Peyer's patch (tissue), 4 donors: ENCODE measurements around the gene RTN4RL1. TPM values are rescaled to one million over a fixed set of nuclear protein-coding genes. Genes with fewer than 3 reads are reported as not detected.

Source experiments
- DNase-seq, 3 donors: peaks; one replicate each; pipeline ENCODE4 v3.0.0-alpha.2; 2017 to 2019
- H3K27ac ChIP-seq, 4 donors: fragments of 200-600 bp; sonication (generic); one replicate each; pipeline ENCODE4 v1.5.1; 2016 to 2019
- H3K27me3 ChIP-seq, 2 donors: fragments of 200-600 bp; sonication (generic); one replicate each; pipeline ENCODE4 v1.5.1; 2019
- H3K36me3 ChIP-seq, 3 donors: fragments of 200-600 bp; sonication (generic); one replicate each; pipeline ENCODE4 v1.5.1; 2016 to 2019
- H3K4me1 ChIP-seq, 4 donors: fragments of 200-600 bp; sonication (generic); one replicate each; pipeline ENCODE4 v1.5.1; 2016 to 2019
- H3K4me3 ChIP-seq, 4 donors: fragments of 200-600 bp; sonication (generic); 1 replicate in 3 of 4; 2 replicates in 1 of 4; pipeline ENCODE4 v1.5.1; 2016 to 2019; ENCODE audit warnings: mild to moderate bottlenecking in 1 of 4
- H3K9me3 ChIP-seq, 4 donors: fragments of 200-600 bp; sonication (generic); one replicate each; pipeline ENCODE4 v1.5.1; 2016 to 2019; ENCODE audit warnings: mild to moderate bottlenecking in 1 of 4
- POLR2A ChIP-seq, 2 donors: fragments of 450-650 bp; IDR thresholded peaks; one replicate each; pipeline ENCODE4 v1.5.1; 2017; ENCODE audit warnings: antibody characterized with exemption in 2 of 2, mild to moderate bottlenecking in 2 of 2, moderate library complexity in 2 of 2
- total RNA-seq, 4 donors: library from RNA; depleted of rRNA; stranded (reverse); fragments of >200 nt; gene quantifications; one replicate each; pipeline ENCODE4 v1.1.0, GENCODE V29; 2016
- TF ChIP-seq, protein P1 (sequence below), 6 experiments: fragments of 450-650 bp in 4 of 6; fragments of 200-600 bp in 2 of 6; sonication (generic) in 1 of 6; IDR thresholded peaks; one replicate each; pipeline ENCODE4 v1.5.1; 2017 to 2019; ENCODE audit warnings: antibody characterized with exemption in 6 of 6, mild to moderate bottlenecking in 3 of 6, moderate library complexity in 1 of 6

The RTN4RL1 gene
- total RNA-seq, 4 donors from 2014 or later: not detected

DNA sequence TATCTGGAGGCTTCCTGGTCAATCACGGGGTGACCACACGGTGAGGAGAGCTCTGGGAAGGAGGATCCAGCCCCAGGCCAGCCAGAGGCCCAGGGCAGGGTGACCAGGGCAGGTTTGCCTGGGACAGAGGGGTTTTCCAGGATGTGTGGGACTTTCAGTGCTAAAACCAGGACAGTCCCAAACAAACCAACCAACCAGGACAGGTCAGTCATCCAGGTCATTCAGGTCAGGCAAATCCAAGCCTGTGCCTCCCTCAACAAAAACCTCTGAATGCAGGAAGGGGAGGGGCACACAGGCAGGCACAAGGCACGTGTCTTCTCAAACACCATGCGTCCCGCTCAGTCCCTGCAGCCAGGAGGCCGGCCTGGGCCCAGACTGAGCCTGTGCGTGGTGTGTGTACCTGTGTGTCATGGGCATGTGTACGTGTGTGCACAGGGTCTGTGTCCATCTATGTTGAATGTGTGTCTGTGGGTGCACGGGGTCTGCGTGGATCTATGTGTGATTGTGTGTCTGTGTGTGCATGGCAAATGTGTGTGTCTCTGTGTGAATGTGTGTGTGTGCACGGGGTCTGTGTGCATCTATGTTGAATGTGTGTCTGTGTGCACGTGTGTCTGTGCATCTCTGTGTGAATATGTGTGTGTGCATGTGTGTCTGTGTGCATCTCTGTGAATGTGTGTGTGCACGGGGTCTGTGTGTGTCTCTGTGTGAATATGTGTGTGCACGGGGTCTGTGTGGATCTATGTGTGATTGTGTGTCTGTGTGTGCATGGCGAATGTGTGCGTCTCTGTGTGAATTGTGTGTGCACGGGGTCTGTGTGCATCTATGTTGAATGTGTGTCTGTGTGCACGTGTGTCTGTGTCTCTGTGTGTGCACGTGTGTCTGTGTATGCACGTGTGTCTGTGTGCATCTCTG lies 78.9 kb downstream of the RTN4RL1 start:
- Histone ChIP-seq H3K27ac (no peak overlapping the region), H3K4me1 (no peaks in the 10 kb centered on the region), H3K36me3 (no peaks in the 10 kb centered on the region), H3K4me3 (no peak overlapping the region), H3K27me3 (no peaks in the 10 kb centered on the region), H3K9me3 (no peaks in the 10 kb centered on the region)
- DNase-seq: peak in 1 of 3 donors; percentile 26
- TF ChIP-seq POLR2A (IDR thresholded peaks at IDR 0.05): no peak
- TF ChIP-seq, protein P1, sequence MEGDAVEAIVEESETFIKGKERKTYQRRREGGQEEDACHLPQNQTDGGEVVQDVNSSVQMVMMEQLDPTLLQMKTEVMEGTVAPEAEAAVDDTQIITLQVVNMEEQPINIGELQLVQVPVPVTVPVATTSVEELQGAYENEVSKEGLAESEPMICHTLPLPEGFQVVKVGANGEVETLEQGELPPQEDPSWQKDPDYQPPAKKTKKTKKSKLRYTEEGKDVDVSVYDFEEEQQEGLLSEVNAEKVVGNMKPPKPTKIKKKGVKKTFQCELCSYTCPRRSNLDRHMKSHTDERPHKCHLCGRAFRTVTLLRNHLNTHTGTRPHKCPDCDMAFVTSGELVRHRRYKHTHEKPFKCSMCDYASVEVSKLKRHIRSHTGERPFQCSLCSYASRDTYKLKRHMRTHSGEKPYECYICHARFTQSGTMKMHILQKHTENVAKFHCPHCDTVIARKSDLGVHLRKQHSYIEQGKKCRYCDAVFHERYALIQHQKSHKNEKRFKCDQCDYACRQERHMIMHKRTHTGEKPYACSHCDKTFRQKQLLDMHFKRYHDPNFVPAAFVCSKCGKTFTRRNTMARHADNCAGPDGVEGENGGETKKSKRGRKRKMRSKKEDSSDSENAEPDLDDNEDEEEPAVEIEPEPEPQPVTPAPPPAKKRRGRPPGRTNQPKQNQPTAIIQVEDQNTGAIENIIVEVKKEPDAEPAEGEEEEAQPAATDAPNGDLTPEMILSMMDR (IDR thresholded peaks at IDR 0.05): no peak

DNA sequence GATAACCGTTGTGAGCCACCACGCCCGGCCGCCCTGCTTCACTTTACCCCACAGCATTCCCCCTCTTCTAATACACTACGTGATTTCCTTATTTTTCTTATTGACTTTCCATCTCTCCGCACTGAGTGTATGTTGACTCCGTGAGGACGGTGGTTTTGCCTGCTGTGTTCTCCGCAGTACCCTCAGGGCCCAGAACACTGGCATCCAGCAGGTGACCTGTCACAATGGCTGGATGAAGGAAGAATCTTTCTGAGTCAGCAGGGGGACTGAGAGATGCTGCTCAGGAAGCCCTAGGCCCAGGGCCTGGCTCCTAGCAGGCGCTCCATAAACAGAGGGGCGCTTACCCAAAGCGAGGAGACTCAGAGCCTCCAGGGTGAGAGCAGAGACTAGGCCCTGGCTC lies 79.5 kb downstream of the RTN4RL1 start:
- H3K27ac ChIP-seq: no peak overlapping the region
- H3K27me3 ChIP-seq: no peaks in the 10 kb centered on the region
- peak in 1 of 3 donors; percentile 26 for DNase-seq
- no peaks in the 10 kb centered on the region for H3K36me3 ChIP-seq
- H3K4me3 ChIP-seq: no peak overlapping the region
- TF ChIP-seq, protein P1 (IDR thresholded peaks at IDR 0.05): no peak
- TF ChIP-seq POLR2A (IDR thresholded peaks at IDR 0.05): no peak
- H3K4me1 ChIP-seq: no peaks in the 10 kb centered on the region
- no peaks in the 10 kb centered on the region for H3K9me3 ChIP-seq

DNA sequence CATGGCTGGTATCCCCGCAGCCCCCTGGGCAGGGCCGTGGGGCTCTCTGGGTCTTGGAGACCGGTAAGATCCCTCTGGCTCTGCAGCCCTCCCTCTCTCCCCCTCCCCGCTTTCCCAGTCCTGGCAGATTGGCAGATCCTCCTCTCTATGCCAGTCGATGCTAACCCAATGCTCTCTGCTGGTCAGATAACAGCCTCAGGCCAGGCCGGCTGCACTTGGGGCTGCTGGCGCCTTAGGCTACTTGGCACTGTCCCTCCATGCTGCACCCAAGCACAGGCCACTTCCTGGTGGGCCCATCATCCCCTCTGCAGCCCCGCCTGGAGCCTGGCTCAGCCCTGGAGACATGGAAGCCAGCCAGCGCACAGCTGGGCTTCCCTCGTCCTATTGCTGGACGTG lies 81.7 kb downstream of the RTN4RL1 start:
- Histone ChIP-seq H3K4me1 (no peaks in the 10 kb centered on the region), H3K27ac (no peak overlapping the region), H3K9me3 (no peaks in the 10 kb centered on the region), H3K27me3 (no peaks in the 10 kb centered on the region), H3K4me3 (no peak overlapping the region), H3K36me3 (no peaks in the 10 kb centered on the region)
- peak in 1 of 3 donors; percentile 28 for DNase-seq
- TF ChIP-seq, protein P1 (IDR thresholded peaks at IDR 0.05): no peak
- TF ChIP-seq POLR2A (IDR thresholded peaks at IDR 0.05): no peak

DNA sequence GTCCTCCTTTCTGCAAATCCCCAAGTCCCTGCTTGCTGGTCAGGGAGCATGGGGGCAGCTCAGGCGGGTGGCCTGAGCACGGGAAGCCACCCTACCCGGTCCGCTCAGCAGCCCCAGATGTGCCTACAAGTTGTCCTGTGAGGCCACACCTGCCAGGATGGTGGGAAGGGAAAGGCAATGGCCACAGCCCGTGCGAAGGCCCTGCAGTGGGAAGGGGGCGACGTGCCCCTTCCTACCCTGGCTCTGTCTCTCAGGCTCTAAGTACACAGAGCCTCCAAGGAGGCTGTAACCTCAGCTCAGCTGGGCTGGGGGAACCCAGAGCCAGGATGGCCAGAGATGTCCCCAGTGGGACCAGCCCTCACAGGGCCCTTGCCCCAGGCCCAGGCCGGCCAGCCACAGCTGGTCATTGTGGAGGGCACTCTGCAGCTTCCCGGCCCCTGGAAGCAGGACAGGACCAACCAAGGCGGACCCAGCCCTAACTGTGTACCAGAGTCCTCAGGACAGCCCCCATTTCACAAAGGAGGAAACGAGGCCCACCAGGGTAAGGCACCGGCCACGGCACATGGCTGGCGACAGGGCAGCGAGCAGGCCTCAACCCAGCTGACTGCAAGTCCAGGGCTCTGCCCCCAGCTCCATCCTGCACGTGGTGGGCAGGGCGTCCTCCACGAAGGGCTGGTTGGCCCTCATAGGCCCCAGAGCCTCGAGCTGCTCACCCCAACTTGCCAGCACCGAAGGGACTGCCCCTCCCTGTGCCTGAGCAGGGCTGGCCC lies 82.3 kb downstream of the RTN4RL1 start:
- Histone ChIP-seq H3K36me3 (no peaks in the 10 kb centered on the region), H3K27ac (no peak overlapping the region), H3K9me3 (no peaks in the 10 kb centered on the region), H3K27me3 (no peaks in the 10 kb centered on the region), H3K4me1 (no peaks in the 10 kb centered on the region), H3K4me3 (no peak overlapping the region)
- DNase-seq: no peak
- TF ChIP-seq, protein P1 (IDR thresholded peaks at IDR 0.05): no peak
- no peak for TF ChIP-seq POLR2A (IDR thresholded peaks at IDR 0.05)

DNA sequence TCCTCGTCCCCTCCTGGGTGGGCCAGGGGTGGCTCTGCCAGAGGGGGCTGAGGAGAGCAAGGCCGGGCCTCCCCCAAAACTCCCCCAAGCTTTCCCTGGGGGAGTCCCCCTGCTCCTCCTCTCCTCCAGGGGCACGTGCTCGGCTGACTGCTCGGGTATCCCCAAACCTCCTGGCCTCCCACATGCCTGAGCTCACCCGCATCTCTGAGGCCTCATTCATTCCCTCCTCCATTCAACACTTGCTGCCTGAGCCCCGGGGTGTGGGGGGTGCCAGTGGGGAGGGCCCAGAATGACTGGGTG lies 83.1 kb downstream of the RTN4RL1 start:
- H3K9me3 ChIP-seq: no peaks in the 10 kb centered on the region
- H3K4me3 ChIP-seq: no peak overlapping the region
- no peak for TF ChIP-seq POLR2A (IDR thresholded peaks at IDR 0.05)
- TF ChIP-seq, protein P1 (IDR thresholded peaks at IDR 0.05): no peak
- DNase-seq: no peak
- no peaks in the 10 kb centered on the region for H3K27me3 ChIP-seq
- H3K27ac ChIP-seq: no peak overlapping the region
- H3K36me3 ChIP-seq: no peaks in the 10 kb centered on the region
- no peaks in the 10 kb centered on the region for H3K4me1 ChIP-seq
